ENCODE data around the gene RAD23B. TPM values are rescaled to one million over a fixed set of nuclear protein-coding genes. Genes with fewer than 3 reads are reported as not detected.

RAD23B gene
- total and polyA plus RNA-seq, 2 of the 13 experiments (the other 11 are each of a cell fraction or from before 2014, with no cell fraction given): 133 to 156 TPM

GRCh38 chr9:107367727-107368502 is 84.8 kb downstream of the RAD23B start (continued):
- TF ChIP-seq, protein P1, sequence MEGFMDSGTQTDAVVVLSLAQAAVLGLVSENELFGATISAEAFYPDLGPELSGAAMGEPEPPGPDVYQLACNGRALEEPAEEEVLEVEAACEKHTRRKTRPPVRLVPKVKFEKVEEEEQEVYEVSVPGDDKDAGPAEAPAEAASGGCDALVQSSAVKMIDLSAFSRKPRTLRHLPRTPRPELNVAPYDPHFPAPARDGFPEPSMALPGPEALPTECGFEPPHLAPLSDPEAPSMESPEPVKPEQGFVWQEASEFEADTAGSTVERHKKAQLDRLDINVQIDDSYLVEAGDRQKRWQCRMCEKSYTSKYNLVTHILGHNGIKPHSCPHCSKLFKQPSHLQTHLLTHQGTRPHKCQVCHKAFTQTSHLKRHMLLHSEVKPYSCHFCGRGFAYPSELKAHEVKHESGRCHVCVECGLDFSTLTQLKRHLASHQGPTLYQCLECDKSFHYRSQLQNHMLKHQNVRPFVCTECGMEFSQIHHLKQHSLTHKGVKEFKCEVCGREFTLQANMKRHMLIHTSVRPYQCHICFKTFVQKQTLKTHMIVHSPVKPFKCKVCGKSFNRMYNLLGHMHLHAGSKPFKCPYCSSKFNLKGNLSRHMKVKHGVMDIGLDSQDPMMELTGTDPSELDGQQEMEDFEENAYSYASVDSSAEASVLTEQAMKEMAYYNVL (CRISPR knock-in tag; IDR thresholded peaks at IDR 0.05; ENCODE audit: borderline replicate concordance): peak; percentile 16; the same call in 1 of the 2 replicates
- TF ChIP-seq ZBTB33 (CRISPR knock-in tag; IDR thresholded peaks at IDR 0.05): no peak
- no peak for TF ChIP-seq ZNF224 (CRISPR knock-in tag; IDR thresholded peaks at IDR 0.05)
- peak; percentile 91; the same call in 1 of the 2 replicates for TF ChIP-seq ZNF3 (CRISPR knock-in tag; IDR thresholded peaks at IDR 0.05)
- no peak for TF ChIP-seq NCOR1 (IDR thresholded peaks at IDR 0.05; ENCODE audit: borderline replicate concordance, low read length)
- no peak for TF ChIP-seq TAF1 (CRISPR knock-in tag; IDR thresholded peaks at IDR 0.05)
- no peak for TF ChIP-seq PAX8 (CRISPR knock-in tag; IDR thresholded peaks at IDR 0.05; ENCODE audit: borderline replicate concordance)
- TF ChIP-seq HOMEZ (CRISPR knock-in tag; IDR thresholded peaks at IDR 0.05; ENCODE audit: low read depth): no peak
- no peak for TF ChIP-seq ZNF274 (CRISPR knock-in tag; IDR thresholded peaks at IDR 0.05)
- no peak for TF ChIP-seq NR1H2 (CRISPR knock-in tag; IDR thresholded peaks at IDR 0.05; ENCODE audit: borderline replicate concordance, low read depth)
- TF ChIP-seq NR2F2 (IDR thresholded peaks at IDR 0.05; ENCODE audit: borderline replicate concordance, low read depth): no peak
- TF ChIP-seq, protein P2, sequence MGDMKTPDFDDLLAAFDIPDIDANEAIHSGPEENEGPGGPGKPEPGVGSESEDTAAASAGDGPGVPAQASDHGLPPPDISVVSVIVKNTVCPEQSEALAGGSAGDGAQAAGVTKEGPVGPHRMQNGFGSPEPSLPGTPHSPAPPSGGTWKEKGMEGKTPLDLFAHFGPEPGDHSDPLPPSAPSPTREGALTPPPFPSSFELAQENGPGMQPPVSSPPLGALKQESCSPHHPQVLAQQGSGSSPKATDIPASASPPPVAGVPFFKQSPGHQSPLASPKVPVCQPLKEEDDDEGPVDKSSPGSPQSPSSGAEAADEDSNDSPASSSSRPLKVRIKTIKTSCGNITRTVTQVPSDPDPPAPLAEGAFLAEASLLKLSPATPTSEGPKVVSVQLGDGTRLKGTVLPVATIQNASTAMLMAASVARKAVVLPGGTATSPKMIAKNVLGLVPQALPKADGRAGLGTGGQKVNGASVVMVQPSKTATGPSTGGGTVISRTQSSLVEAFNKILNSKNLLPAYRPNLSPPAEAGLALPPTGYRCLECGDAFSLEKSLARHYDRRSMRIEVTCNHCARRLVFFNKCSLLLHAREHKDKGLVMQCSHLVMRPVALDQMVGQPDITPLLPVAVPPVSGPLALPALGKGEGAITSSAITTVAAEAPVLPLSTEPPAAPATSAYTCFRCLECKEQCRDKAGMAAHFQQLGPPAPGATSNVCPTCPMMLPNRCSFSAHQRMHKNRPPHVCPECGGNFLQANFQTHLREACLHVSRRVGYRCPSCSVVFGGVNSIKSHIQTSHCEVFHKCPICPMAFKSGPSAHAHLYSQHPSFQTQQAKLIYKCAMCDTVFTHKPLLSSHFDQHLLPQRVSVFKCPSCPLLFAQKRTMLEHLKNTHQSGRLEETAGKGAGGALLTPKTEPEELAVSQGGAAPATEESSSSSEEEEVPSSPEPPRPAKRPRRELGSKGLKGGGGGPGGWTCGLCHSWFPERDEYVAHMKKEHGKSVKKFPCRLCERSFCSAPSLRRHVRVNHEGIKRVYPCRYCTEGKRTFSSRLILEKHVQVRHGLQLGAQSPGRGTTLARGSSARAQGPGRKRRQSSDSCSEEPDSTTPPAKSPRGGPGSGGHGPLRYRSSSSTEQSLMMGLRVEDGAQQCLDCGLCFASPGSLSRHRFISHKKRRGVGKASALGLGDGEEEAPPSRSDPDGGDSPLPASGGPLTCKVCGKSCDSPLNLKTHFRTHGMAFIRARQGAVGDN (CRISPR knock-in tag; IDR thresholded peaks at IDR 0.05): peak; percentile 41; the same call in 1 of the 2 replicates
- no peak for TF ChIP-seq DMAP1 (CRISPR knock-in tag; IDR thresholded peaks at IDR 0.05)
- TF ChIP-seq ZEB1 (IDR thresholded peaks at IDR 0.05; ENCODE audit: insufficient replicate concordance, low read depth): peak; percentile 28
- no peak for TF ChIP-seq ZNF724P (CRISPR knock-in tag; IDR thresholded peaks at IDR 0.05; ENCODE audit: borderline replicate concordance)
- no peak for TF ChIP-seq KLF12 (CRISPR knock-in tag; IDR thresholded peaks at IDR 0.05; ENCODE audit: borderline replicate concordance)
- TF ChIP-seq ZNF44 (CRISPR knock-in tag; IDR thresholded peaks at IDR 0.05): no peak
- 0 out of 2 replicates have a peak, but pooled peaks have one; percentile 38 for TF ChIP-seq ZNF121 (CRISPR knock-in tag; IDR thresholded peaks at IDR 0.05)
- no peak for TF ChIP-seq ZFP62 (CRISPR knock-in tag; IDR thresholded peaks at IDR 0.05)
- TF ChIP-seq ZNF510 (CRISPR knock-in tag; IDR thresholded peaks at IDR 0.05; ENCODE audit: low read depth): no peak
- no peak for TF ChIP-seq ZNF619 (CRISPR knock-in tag; IDR thresholded peaks at IDR 0.05)

Measured in HepG2 (cell line).